Vagina (tissue), 2 donors: ENCODE data around the gene GRK5. TPM values are rescaled to one million over a fixed set of nuclear protein-coding genes. Genes with fewer than 3 reads are reported as not detected.

Experiments used
- DNase-seq, 2 donors: peaks; one replicate each; pipeline ENCODE4 v3.0.0-alpha.2; 2017; ENCODE audit errors: extremely low spot score in 2 of 2
- H3K27ac ChIP-seq: fragments of 200-600 bp; sonication (generic); one replicate; pipeline ENCODE4 v1.5.1; 2019
- H3K27me3 ChIP-seq: fragments of 200-600 bp; sonication (generic); one replicate; pipeline ENCODE4 v1.5.1; 2019
- H3K36me3 ChIP-seq, 2 donors: fragments of 200-600 bp; sonication (generic); one replicate each; pipeline ENCODE4 v1.5.1; 2017 to 2019
- H3K4me1 ChIP-seq: fragments of 200-600 bp; sonication (generic); one replicate; pipeline ENCODE4 v1.5.1; 2019
- H3K4me3 ChIP-seq, 2 donors: fragments of 200-600 bp; sonication (generic); 1 replicate in 1 of 2; 2 replicates in 1 of 2; pipeline ENCODE4 v1.5.1; 2016 to 2019
- H3K9me3 ChIP-seq: fragments of 200-600 bp; sonication (generic); one replicate; pipeline ENCODE4 v1.5.1; 2019
- POLR2A ChIP-seq, 2 donors: fragments of 450-650 bp; IDR thresholded peaks; one replicate each; pipeline ENCODE4 v1.6.1; 2017; ENCODE audit warnings: antibody characterized with exemption in 2 of 2, mild to moderate bottlenecking in 2 of 2, moderate library complexity in 2 of 2
- POLR2AphosphoS5 ChIP-seq, 2 donors: sonication (generic); formaldehyde crosslinking; IDR thresholded peaks; one replicate each; pipeline ENCODE4 v1.9.0; 2017; ENCODE audit warnings: antibody characterized with exemption in 2 of 2, mild to moderate bottlenecking in 2 of 2, low read depth in 1 of 2; ENCODE audit not compliant: insufficient read depth in 1 of 2
- intact Hi-C: fragments of 100-400 bp; cut with DNase I; formaldehyde crosslinking; loops from one replicate; pipeline ENCODE4 v1.15.1; 2023
- total RNA-seq: library from RNA; depleted of rRNA; stranded (reverse); fragments of >200 nt; gene quantifications from one replicate; pipeline ENCODE4 v1.2.3, GENCODE V29; 2016
- TF ChIP-seq, protein P1 (sequence below), 3 experiments: fragments of 450-650 bp in 2 of 3; fragments of 200-600 bp in 1 of 3; sonication (generic) in 1 of 3; IDR thresholded peaks; one replicate each; pipeline ENCODE4 v1.5.1; 2017 to 2019; ENCODE audit warnings: antibody characterized with exemption in 3 of 3, mild to moderate bottlenecking in 2 of 3, moderate library complexity in 2 of 3

GRK5 gene
- total RNA-seq, 1 donor from 2014 or later = 16.5 TPM

DNA sequence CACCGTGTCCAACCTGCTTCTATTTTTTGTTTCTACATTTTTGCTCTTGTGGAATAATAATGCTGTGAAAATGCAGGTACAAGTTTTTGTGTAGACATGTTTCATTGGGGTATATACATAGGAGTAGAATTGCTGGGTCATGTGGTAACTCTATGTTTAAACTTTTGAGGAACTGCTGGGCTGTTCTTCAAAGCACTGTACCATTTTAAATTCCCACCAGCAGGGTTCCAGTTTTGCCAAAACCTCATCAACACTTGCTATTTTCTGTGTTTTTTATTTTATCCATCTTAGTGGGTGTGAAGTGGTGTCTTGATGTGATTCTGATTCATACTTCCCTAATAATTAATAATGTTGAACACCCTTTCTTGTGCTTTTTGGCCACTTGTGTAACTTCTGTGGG is 196.6 kb downstream of the GRK5 start:
- no peak overlapping the region for H3K4me3 ChIP-seq
- no peak overlapping the region for H3K27ac ChIP-seq
- no peaks in the 10 kb centered on the region for H3K9me3 ChIP-seq
- intact Hi-C loops = loop anchor here (10.0 kb wide), 1 partner anchor 119 kb away; no protein-coding TSS in a partner anchor
- no peak for DNase-seq
- TF ChIP-seq POLR2A (IDR thresholded peaks at IDR 0.05) = no peak
- no peak for TF ChIP-seq POLR2AphosphoS5 (IDR thresholded peaks at IDR 0.05; ENCODE audit: insufficient read depth in 1 of 2, low read depth in 1 of 2)
- TF ChIP-seq, protein P1, sequence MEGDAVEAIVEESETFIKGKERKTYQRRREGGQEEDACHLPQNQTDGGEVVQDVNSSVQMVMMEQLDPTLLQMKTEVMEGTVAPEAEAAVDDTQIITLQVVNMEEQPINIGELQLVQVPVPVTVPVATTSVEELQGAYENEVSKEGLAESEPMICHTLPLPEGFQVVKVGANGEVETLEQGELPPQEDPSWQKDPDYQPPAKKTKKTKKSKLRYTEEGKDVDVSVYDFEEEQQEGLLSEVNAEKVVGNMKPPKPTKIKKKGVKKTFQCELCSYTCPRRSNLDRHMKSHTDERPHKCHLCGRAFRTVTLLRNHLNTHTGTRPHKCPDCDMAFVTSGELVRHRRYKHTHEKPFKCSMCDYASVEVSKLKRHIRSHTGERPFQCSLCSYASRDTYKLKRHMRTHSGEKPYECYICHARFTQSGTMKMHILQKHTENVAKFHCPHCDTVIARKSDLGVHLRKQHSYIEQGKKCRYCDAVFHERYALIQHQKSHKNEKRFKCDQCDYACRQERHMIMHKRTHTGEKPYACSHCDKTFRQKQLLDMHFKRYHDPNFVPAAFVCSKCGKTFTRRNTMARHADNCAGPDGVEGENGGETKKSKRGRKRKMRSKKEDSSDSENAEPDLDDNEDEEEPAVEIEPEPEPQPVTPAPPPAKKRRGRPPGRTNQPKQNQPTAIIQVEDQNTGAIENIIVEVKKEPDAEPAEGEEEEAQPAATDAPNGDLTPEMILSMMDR (IDR thresholded peaks at IDR 0.05) = no peak
- H3K36me3 ChIP-seq = no peaks in the 10 kb centered on the region
- peaks cover 41% of the 10 kb centered on the region for H3K4me1 ChIP-seq
- no peaks in the 10 kb centered on the region for H3K27me3 ChIP-seq

DNA sequence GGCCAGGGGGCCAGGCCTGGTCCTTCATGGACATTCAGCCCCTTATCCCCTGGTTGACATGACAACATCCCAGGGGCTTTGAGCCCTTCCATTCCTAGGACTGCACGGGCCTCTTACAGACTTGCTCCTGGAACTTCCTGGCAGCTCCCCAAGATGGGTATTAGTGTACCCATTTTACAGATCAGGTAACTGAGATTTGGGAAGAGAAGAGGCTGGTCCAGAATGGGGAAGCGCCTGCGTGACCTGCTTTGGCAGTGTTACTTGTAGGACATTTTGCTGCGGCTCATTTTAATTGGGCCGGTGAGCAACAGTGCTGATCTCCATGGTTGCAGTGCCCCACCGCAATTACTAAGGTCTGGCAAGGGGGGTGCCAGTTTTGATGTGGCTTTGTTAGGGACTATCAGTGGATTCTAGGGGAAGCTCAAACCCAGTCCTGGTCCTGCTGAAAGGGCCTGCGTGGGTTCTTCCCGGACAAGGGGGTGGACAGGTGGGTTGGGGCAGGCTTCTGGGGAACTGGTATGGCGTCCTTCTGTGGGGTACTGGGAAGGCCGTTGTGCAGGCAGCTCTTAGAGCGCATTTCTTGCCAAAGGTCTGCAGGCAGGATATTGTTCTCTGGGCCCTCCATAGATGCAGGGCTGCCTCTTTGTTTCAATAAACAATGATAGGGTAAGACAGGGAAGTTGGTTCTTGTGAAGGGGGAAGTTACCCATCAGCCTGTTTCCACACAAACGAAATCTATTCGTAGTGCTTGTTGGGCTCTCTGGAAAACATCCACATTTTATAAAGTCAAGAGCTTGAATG is 197.5 kb downstream of the GRK5 start:
- Histone ChIP-seq H3K27me3 (no peaks in the 10 kb centered on the region), H3K4me1 (peaks cover 31% of the 10 kb centered on the region), H3K27ac (peak overlapping the region; percentile 40), H3K36me3 (no peaks in the 10 kb centered on the region), H3K9me3 (no peaks in the 10 kb centered on the region), H3K4me3 (no peak overlapping the region)
- TF ChIP-seq, protein P1 (IDR thresholded peaks at IDR 0.05) = no peak
- TF ChIP-seq POLR2A (IDR thresholded peaks at IDR 0.05) (no peak), POLR2AphosphoS5 (IDR thresholded peaks at IDR 0.05; ENCODE audit: insufficient read depth in 1 of 2, low read depth in 1 of 2) (no peak)
- no peak for DNase-seq
- intact Hi-C loops = loop anchor here (10.0 kb wide), 1 partner anchor 120 kb away; no protein-coding TSS in a partner anchor

DNA sequence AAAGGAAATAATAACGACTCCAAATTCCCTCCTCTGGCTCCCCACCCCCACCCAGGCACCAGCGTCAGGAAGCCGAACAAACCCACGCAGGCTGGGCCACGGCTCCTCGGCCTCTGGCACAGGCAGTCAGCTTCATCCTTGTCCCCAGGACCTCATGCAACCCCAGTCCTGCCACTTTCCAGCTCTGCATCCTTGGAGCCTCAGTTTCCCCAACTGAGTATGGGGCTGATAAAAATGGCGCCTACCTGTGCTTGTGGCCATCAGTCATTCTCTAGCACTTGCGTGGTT is 198.1 kb downstream of the GRK5 start:
- peaks cover 28% of the 10 kb centered on the region for H3K4me1 ChIP-seq
- intact Hi-C loops = loop anchor here (10.0 kb wide), 1 partner anchor 121 kb away; no protein-coding TSS in a partner anchor
- H3K27ac ChIP-seq = no peak overlapping the region
- H3K36me3 ChIP-seq = no peaks in the 10 kb centered on the region
- no peak for DNase-seq
- H3K27me3 ChIP-seq = no peaks in the 10 kb centered on the region
- TF ChIP-seq, protein P1 (IDR thresholded peaks at IDR 0.05) = no peak
- TF ChIP-seq POLR2A (IDR thresholded peaks at IDR 0.05) (no peak), POLR2AphosphoS5 (IDR thresholded peaks at IDR 0.05; ENCODE audit: insufficient read depth in 1 of 2, low read depth in 1 of 2) (no peak)
- H3K4me3 ChIP-seq = no peak overlapping the region
- no peaks in the 10 kb centered on the region for H3K9me3 ChIP-seq

DNA sequence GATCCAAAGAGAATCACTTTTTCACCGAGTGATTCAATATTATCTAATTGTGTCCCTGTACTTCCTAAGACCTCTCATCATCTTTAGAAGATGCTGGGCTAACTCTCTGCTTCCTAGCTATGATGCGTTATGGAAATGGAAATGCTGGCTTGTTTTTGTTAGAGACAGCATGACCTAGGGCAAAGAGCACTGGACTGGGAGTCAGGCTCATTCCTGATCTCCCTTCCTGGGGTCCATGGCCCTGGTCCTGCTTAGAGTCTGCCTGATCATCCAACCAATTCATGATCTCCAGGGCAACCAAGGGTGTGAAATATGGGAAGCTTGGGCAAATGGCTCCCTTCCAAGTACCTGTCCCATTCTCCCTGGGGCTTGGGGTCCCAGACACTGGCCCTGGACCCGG is 198.8 kb downstream of the GRK5 start:
- Histone ChIP-seq H3K27me3 (no peaks in the 10 kb centered on the region), H3K4me3 (no peak overlapping the region), H3K36me3 (no peaks in the 10 kb centered on the region), H3K4me1 (peaks cover 21% of the 10 kb centered on the region), H3K9me3 (no peaks in the 10 kb centered on the region), H3K27ac (peak overlapping the region; percentile 36)
- no peak for TF ChIP-seq POLR2A (IDR thresholded peaks at IDR 0.05)
- TF ChIP-seq POLR2AphosphoS5 (IDR thresholded peaks at IDR 0.05; ENCODE audit: insufficient read depth in 1 of 2, low read depth in 1 of 2) = no peak
- TF ChIP-seq, protein P1 (IDR thresholded peaks at IDR 0.05) = no peak
- intact Hi-C loops = loop anchor here (10.0 kb wide), 1 partner anchor 121 kb away; no protein-coding TSS in a partner anchor
- DNase-seq = no peak
